Stimulated activated effector memory CD8-positive, alpha-beta T cell treated with anti-CD3 and anti-CD28 coated beads, Interleukin-12 subunit alpha, Interleukin-12 subunit beta, amount 100 ng/mL, for 72 hours (primary cell): ENCODE data around the gene PIK3AP1.
"Not testable (repeated sequence)": the region's sequence is repeated elsewhere in the genome, so short reads cannot be mapped to it uniquely, and the experiment has no call there.

ENCODE experiments used
- ATAC-seq: fragments of 150-1000 bp; cut with Tn5 transposase; 2 replicates; pipeline ENCODE4 v1.10.0; 2021
- DNase-seq, 2 donors: peaks; one replicate each; pipeline ENCODE4 v3.0.0; 2021 to 2022; ENCODE audit warnings: low spot score in 2 of 2
- H3K27ac Mint-ChIP-seq: one replicate; pipeline ENCODE4 v1.8.0; 2022; ENCODE audit warnings: mild to moderate bottlenecking, mixed read lengths
- H3K36me3 Mint-ChIP-seq: one replicate; pipeline ENCODE4 v1.8.0; 2022; ENCODE audit warnings: mild to moderate bottlenecking, mixed read lengths
- H3K4me1 Mint-ChIP-seq: one replicate; pipeline ENCODE4 v1.8.0; 2022; ENCODE audit warnings: mixed read lengths
- H3K4me3 Mint-ChIP-seq: one replicate; pipeline ENCODE4 v1.8.0; 2022; ENCODE audit warnings: mild to moderate bottlenecking, mixed read lengths
- H3K9me3 Mint-ChIP-seq: one replicate; pipeline ENCODE4 v1.8.0; 2022; ENCODE audit warnings: mixed read lengths

The PIK3AP1 gene

GRCh38 chr10:96709525-96709924 is 10.8 kb downstream of the PIK3AP1 start:
- Mint-ChIP-seq H3K27ac (no peak overlapping the region), H3K4me1 (peaks cover 28% of the 10 kb centered on the region), H3K4me3 (no peak overlapping the region), H3K36me3 (peaks cover 80% of the 10 kb centered on the region), H3K9me3 (no peaks in the 10 kb centered on the region)
- DNase-seq (no peak), ATAC-seq (no peak)

GRCh38 chr10:96708996-96709395 is 11.3 kb downstream of the PIK3AP1 start:
- no peak for ATAC-seq
- H3K4me1 Mint-ChIP-seq = peaks cover 23% of the 10 kb centered on the region

GRCh38 chr10:96708456-96708855 is 11.9 kb downstream of the PIK3AP1 start:
- H3K4me3 Mint-ChIP-seq = no peak overlapping the region
- peaks cover 22% of the 10 kb centered on the region for H3K4me1 Mint-ChIP-seq
- H3K27ac Mint-ChIP-seq = peak overlapping the region; percentile 45
- no peaks in the 10 kb centered on the region for H3K9me3 Mint-ChIP-seq
- no peak for DNase-seq
- no peak for ATAC-seq
- H3K36me3 Mint-ChIP-seq = peaks cover 82% of the 10 kb centered on the region

More at GRCh38 chr10:96708996-96709395, 11.3 kb downstream of the PIK3AP1 start:
- no peaks in the 10 kb centered on the region for H3K9me3 Mint-ChIP-seq
- DNase-seq = no peak
- peaks cover 80% of the 10 kb centered on the region for H3K36me3 Mint-ChIP-seq
- H3K27ac Mint-ChIP-seq = no peak overlapping the region
- H3K4me3 Mint-ChIP-seq = no peak overlapping the region

GRCh38 chr10:96706331-96706853 is 13.9 kb downstream of the PIK3AP1 start:
- peaks cover 75% of the 10 kb centered on the region for H3K36me3 Mint-ChIP-seq
- no peaks in the 10 kb centered on the region for H3K9me3 Mint-ChIP-seq
- ATAC-seq (peak; percentile 62), DNase-seq (no peak)
- no peak overlapping the region for H3K4me3 Mint-ChIP-seq
- peak overlapping the region; percentile 10 for H3K27ac Mint-ChIP-seq
- H3K4me1 Mint-ChIP-seq = peaks cover 22% of the 10 kb centered on the region

GRCh38 chr10:96705134-96705533 is 15.2 kb downstream of the PIK3AP1 start:
- Mint-ChIP-seq H3K27ac (peak overlapping the region; percentile 5), H3K4me1 (peaks cover 27% of the 10 kb centered on the region), H3K36me3 (peaks cover 80% of the 10 kb centered on the region), H3K9me3 (no peaks in the 10 kb centered on the region), H3K4me3 (no peak overlapping the region)
- no peak for DNase-seq
- ATAC-seq = no peak

GRCh38 chr10:96704563-96704962 is 15.8 kb downstream of the PIK3AP1 start:
- DNase-seq = no peak
- peaks cover 76% of the 10 kb centered on the region for H3K36me3 Mint-ChIP-seq
- H3K4me3 Mint-ChIP-seq = no peak overlapping the region
- H3K9me3 Mint-ChIP-seq = no peaks in the 10 kb centered on the region
- H3K4me1 Mint-ChIP-seq = peaks cover 28% of the 10 kb centered on the region
- no peak overlapping the region for H3K27ac Mint-ChIP-seq
- no peak for ATAC-seq

- no peak for DNase-seq
- Mint-ChIP-seq H3K36me3 (peaks cover 64% of the 10 kb centered on the region), H3K4me3 (no peak overlapping the region), H3K9me3 (no peaks in the 10 kb centered on the region), H3K27ac (no peak overlapping the region), H3K4me1 (peaks cover 28% of the 10 kb centered on the region)
- ATAC-seq = no peak
Observed at GRCh38 chr10:96703358-96703757, 17.0 kb downstream of the PIK3AP1 start.

GRCh38 chr10:96701265-96701664 is 19.0 kb downstream of the PIK3AP1 start:
- H3K4me1 Mint-ChIP-seq = peaks cover 31% of the 10 kb centered on the region

GRCh38 chr10:96700374-96701099 is 19.8 kb downstream of the PIK3AP1 start:
- DNase-seq (no peak), ATAC-seq (peak; percentile 74)
- Mint-ChIP-seq H3K36me3 (peaks cover 42% of the 10 kb centered on the region), H3K4me1 (peaks cover 39% of the 10 kb centered on the region), H3K9me3 (no peaks in the 10 kb centered on the region), H3K4me3 (peak overlapping the region; percentile 45), H3K27ac (peak overlapping the region; percentile 43)

More at GRCh38 chr10:96701265-96701664, 19.0 kb downstream of the PIK3AP1 start:
- no peak for DNase-seq
- ATAC-seq = no peak
- peaks cover 49% of the 10 kb centered on the region for H3K36me3 Mint-ChIP-seq
- no peaks in the 10 kb centered on the region for H3K9me3 Mint-ChIP-seq
- H3K4me3 Mint-ChIP-seq = peak overlapping the region; percentile 45
- H3K27ac Mint-ChIP-seq = peak overlapping the region; percentile 43

GRCh38 chr10:96699613-96700012 is 20.7 kb downstream of the PIK3AP1 start:
- peak overlapping the region; percentile 43 for H3K27ac Mint-ChIP-seq
- H3K9me3 Mint-ChIP-seq = no peaks in the 10 kb centered on the region
- ATAC-seq (no peak), DNase-seq (no peak)
- peaks cover 48% of the 10 kb centered on the region for H3K4me1 Mint-ChIP-seq
- H3K4me3 Mint-ChIP-seq = peak overlapping the region; percentile 45
- H3K36me3 Mint-ChIP-seq = peaks cover 33% of the 10 kb centered on the region

GRCh38 chr10:96698305-96698704 is 22.0 kb downstream of the PIK3AP1 start:
- DNase-seq, H3K4me3 Mint-ChIP-seq, H3K9me3 Mint-ChIP-seq, ATAC-seq: not testable (repeated sequence)
- H3K4me1 Mint-ChIP-seq = peaks cover 56% of the 10 kb centered on the region
- H3K36me3 Mint-ChIP-seq = peaks cover 21% of the 10 kb centered on the region
- H3K27ac Mint-ChIP-seq = peak overlapping the region; percentile 87

GRCh38 chr10:96697438-96697837 is 22.9 kb downstream of the PIK3AP1 start:
- H3K4me3 Mint-ChIP-seq = no peak overlapping the region
- DNase-seq = no peak
- peak overlapping the region; percentile 87 for H3K27ac Mint-ChIP-seq
- peaks cover 21% of the 10 kb centered on the region for H3K36me3 Mint-ChIP-seq
- peaks cover 62% of the 10 kb centered on the region for H3K4me1 Mint-ChIP-seq
- no peak for ATAC-seq
- no peaks in the 10 kb centered on the region for H3K9me3 Mint-ChIP-seq

- Mint-ChIP-seq H3K9me3 (no peaks in the 10 kb centered on the region), H3K36me3 (peaks cover 19% of the 10 kb centered on the region), H3K27ac (peak overlapping the region; percentile 87), H3K4me3 (peak overlapping the region; percentile 62), H3K4me1 (peaks cover 60% of the 10 kb centered on the region)
- DNase-seq (no peak), ATAC-seq (peak; percentile 77)
Observed at GRCh38 chr10:96696845-96697425, 23.4 kb downstream of the PIK3AP1 start.

- peak; percentile 49 for ATAC-seq
- peaks cover 57% of the 10 kb centered on the region for H3K4me1 Mint-ChIP-seq
Observed at GRCh38 chr10:96695975-96696634, 24.2 kb downstream of the PIK3AP1 start.

GRCh38 chr10:96695366-96695765 is 24.9 kb downstream of the PIK3AP1 start:
- Mint-ChIP-seq H3K4me3 (peak overlapping the region; percentile 62), H3K9me3 (no peaks in the 10 kb centered on the region), H3K4me1 (peaks cover 57% of the 10 kb centered on the region), H3K36me3 (peaks cover 16% of the 10 kb centered on the region), H3K27ac (peak overlapping the region; percentile 87)
- DNase-seq (no peak), ATAC-seq (peak; percentile 55)

More at GRCh38 chr10:96695975-96696634, 24.2 kb downstream of the PIK3AP1 start:
- no peaks in the 10 kb centered on the region for H3K9me3 Mint-ChIP-seq
- no peak for DNase-seq
- H3K36me3 Mint-ChIP-seq = peaks cover 14% of the 10 kb centered on the region
- peak overlapping the region; percentile 87 for H3K27ac Mint-ChIP-seq
- H3K4me3 Mint-ChIP-seq = peak overlapping the region; percentile 62
